ENCODE data around the gene OTOG. TPM values are rescaled to one million over a fixed set of nuclear protein-coding genes. Genes with fewer than 3 reads are reported as not detected.

The OTOG gene, protein sequence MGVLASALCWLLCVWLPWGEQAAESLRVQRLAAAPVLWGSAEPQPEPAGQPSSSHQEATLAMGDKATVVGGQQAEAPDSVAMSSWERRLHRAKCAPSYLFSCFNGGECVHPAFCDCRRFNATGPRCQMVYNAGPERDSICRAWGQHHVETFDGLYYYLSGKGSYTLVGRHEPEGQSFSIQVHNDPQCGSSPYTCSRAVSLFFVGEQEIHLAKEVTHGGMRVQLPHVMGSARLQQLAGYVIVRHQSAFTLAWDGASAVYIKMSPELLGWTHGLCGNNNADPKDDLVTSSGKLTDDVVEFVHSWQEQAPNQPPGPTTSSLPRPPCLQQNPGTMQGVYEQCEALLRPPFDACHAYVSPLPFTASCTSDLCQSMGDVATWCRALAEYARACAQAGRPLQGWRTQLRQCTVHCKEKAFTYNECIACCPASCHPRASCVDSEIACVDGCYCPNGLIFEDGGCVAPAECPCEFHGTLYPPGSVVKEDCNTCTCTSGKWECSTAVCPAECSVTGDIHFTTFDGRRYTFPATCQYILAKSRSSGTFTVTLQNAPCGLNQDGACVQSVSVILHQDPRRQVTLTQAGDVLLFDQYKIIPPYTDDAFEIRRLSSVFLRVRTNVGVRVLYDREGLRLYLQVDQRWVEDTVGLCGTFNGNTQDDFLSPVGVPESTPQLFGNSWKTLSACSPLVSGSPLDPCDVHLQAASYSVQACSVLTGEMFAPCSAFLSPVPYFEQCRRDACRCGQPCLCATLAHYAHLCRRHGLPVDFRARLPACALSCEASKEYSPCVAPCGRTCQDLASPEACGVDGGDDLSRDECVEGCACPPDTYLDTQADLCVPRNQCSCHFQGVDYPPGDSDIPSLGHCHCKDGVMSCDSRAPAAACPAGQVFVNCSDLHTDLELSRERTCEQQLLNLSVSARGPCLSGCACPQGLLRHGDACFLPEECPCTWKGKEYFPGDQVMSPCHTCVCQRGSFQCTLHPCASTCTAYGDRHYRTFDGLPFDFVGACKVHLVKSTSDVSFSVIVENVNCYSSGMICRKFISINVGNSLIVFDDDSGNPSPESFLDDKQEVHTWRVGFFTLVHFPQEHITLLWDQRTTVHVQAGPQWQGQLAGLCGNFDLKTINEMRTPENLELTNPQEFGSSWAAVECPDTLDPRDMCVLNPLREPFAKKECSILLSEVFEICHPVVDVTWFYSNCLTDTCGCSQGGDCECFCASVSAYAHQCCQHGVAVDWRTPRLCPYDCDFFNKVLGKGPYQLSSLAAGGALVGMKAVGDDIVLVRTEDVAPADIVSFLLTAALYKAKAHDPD (N-terminal part only)
- total RNA-seq (2021; fragmentation: NEBNext Ultra II Directional; extraction: Animal tissue kit (Norgen Biotek cat#: 25700)): not detected
- long read RNA-seq: 0 reads

DNA sequence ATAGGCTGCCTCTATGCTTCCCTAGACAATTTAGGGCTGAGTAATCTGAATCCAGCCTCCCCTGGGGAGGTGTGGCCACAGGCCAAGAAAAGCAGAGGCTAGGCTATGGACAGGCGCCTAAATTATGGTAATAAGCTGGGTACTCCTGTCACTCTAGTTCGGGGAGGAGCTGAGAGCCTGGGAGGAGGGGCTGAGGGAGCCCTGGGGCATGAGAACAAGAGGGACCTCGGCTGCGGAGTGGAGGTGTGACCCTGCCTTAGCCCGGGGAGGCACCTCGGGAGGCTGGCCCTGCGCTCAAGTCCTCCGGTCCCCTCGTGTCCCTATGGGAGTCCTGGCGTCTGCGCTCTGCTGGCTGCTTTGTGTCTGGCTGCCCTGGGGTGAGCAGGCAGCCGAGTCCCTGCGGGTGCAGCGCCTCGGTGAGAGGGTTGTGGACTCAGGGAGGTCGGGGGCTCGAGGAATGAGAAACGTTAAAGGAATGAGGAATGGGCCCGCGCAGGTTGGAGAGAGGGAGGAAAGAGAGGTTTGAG, at the start of gene OTOG:
TSS of gene OTOG (plus strand) at position 209 of the 527 bp plus-strand sequence. CDS start at position 323, 114 bp downstream.
- Mint-ChIP-seq H3K27ac (no peak within 1 kb of the TSS), H3K9me3 (no peaks in the 10 kb centered on the region), H3K27me3 (ENCODE audit: insufficient read depth) (peaks cover 34% of the 10 kb centered on the region), H3K36me3 (ENCODE audit: low read depth) (no peaks in the 10 kb centered on the region), H3K4me1 (ENCODE audit: low read depth) (no peaks in the 10 kb centered on the region), H3K4me3 (no peak within 1 kb of the TSS)
- TF ChIP-seq, protein P1, sequence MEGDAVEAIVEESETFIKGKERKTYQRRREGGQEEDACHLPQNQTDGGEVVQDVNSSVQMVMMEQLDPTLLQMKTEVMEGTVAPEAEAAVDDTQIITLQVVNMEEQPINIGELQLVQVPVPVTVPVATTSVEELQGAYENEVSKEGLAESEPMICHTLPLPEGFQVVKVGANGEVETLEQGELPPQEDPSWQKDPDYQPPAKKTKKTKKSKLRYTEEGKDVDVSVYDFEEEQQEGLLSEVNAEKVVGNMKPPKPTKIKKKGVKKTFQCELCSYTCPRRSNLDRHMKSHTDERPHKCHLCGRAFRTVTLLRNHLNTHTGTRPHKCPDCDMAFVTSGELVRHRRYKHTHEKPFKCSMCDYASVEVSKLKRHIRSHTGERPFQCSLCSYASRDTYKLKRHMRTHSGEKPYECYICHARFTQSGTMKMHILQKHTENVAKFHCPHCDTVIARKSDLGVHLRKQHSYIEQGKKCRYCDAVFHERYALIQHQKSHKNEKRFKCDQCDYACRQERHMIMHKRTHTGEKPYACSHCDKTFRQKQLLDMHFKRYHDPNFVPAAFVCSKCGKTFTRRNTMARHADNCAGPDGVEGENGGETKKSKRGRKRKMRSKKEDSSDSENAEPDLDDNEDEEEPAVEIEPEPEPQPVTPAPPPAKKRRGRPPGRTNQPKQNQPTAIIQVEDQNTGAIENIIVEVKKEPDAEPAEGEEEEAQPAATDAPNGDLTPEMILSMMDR (IDR thresholded peaks at IDR 0.05): no peak
- DNase-seq: no peak

DNA sequence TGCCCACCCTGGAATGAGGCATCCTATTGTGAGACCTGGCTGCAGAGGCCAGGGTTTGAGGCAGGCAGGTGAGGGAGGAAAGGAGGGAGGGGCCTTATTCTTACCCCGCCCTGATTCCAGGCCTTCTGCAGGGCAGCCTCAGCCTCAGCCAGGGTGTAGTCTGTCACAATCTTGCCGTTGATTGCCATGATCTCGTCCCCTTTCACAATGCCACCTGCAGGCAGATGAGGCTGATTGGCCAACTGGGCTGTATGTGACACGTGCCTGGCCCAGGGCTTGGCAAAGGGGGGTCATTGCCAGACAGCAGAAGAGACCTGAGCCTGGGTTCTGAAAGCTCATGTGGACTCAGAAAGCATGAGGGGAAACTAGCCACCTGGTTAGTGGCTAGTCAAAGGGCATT, 49.0 kb upstream of the OTOG start:
- Mint-ChIP-seq H3K36me3 (ENCODE audit: low read depth) (no peaks in the 10 kb centered on the region), H3K4me3 (no peak overlapping the region), H3K4me1 (ENCODE audit: low read depth) (no peaks in the 10 kb centered on the region), H3K9me3 (no peaks in the 10 kb centered on the region), H3K27me3 (ENCODE audit: insufficient read depth) (peaks cover 37% of the 10 kb centered on the region), H3K27ac (no peak overlapping the region)
- TF ChIP-seq, protein P1 (IDR thresholded peaks at IDR 0.05): no peak
- no peak for DNase-seq

DNA sequence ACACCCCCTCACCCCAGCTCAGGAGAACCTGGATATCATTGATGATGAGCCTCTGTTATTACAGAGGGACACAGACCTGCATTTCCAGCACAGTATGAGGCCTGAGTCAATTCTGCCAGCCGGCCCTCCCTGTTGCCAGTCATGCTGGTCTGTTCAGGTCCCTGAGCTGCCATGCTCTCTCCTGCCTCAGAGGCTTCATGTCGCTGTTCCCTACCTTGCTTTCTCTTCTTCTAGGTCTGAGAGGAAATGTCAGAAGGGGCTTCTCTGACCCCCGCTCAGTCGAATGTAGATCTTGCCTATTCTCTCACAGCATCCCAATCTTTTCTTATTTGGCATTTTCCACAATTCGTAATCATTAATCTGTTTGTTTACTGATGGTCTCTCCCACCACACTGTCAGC, 48.6 kb upstream of the OTOG start:
- Mint-ChIP-seq H3K27me3 (ENCODE audit: insufficient read depth) (peaks cover 36% of the 10 kb centered on the region), H3K27ac (no peak overlapping the region), H3K36me3 (ENCODE audit: low read depth) (no peaks in the 10 kb centered on the region), H3K4me3 (no peak overlapping the region), H3K9me3 (no peaks in the 10 kb centered on the region), H3K4me1 (ENCODE audit: low read depth) (no peaks in the 10 kb centered on the region)
- DNase-seq: no peak
- TF ChIP-seq, protein P1 (IDR thresholded peaks at IDR 0.05): peak; percentile 69

DNA sequence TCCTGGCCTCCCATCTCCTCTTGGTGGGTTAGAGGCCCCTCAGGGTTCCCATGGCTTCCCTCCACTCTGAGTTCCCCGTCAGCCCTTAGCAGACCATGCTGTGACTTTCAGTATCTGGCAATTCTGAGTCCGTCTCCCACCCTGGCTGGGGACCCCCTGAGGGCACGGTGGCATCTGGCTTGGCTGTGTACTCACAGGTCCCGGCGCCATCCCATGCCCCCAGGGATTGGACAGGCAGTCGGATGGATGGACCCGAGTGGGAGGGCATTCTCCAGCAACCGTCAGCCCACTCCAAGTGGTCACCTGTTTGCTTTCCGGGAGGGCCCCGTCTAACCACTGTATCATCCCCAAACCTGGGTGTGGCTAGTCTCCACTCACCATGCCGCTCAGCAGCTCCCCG, 46.4 kb upstream of the OTOG start:
- TF ChIP-seq, protein P1 (IDR thresholded peaks at IDR 0.05): no peak
- Mint-ChIP-seq H3K27ac (no peak overlapping the region), H3K27me3 (ENCODE audit: insufficient read depth) (peaks cover 32% of the 10 kb centered on the region), H3K4me3 (no peak overlapping the region), H3K36me3 (ENCODE audit: low read depth) (no peaks in the 10 kb centered on the region), H3K4me1 (ENCODE audit: low read depth) (no peaks in the 10 kb centered on the region), H3K9me3 (no peaks in the 10 kb centered on the region)
- DNase-seq: no peak

DNA sequence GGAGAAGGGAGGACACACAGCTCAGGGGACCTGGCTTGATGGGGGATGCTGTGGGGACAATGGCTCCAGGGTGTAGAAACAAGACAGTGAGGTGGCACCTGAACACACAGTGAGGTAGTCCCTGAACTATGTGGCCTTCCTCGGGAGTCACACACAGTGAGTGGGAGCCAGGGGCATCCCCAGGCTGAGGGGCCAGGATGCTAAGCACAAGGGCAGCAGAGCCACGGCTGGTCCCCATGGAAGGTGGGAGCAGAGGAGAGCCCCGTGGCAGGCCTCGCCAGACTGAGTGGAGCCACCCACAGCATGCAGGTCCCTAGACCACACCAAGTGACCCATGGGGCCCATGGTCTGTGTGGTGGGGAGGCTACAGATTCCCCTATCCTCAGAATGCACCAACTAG, 44.4 kb upstream of the OTOG start:
- no peak for DNase-seq
- peaks cover 28% of the 10 kb centered on the region for H3K27me3 Mint-ChIP-seq (ENCODE audit: insufficient read depth)
- TF ChIP-seq, protein P1 (IDR thresholded peaks at IDR 0.05): no peak
- no peaks in the 10 kb centered on the region for H3K9me3 Mint-ChIP-seq
- H3K4me1 Mint-ChIP-seq (ENCODE audit: low read depth): no peaks in the 10 kb centered on the region
- no peaks in the 10 kb centered on the region for H3K36me3 Mint-ChIP-seq (ENCODE audit: low read depth)
- no peak overlapping the region for H3K4me3 Mint-ChIP-seq
- no peak overlapping the region for H3K27ac Mint-ChIP-seq

All from HFFc6 (cell line).